Stimulated activated naive CD4-positive, alpha-beta T cell treated with Interleukin-2 at 50 U/mL for 16 hours (primary cell): ENCODE data around the gene SPTY2D1.
"Not testable (repeated sequence)": the region's sequence is repeated elsewhere in the genome, so short reads cannot be mapped to it uniquely, and the experiment has no call there.

Experiments used
- DNase-seq: peaks from one replicate; lab custom pipeline; 2025; lab: John Stamatoyannopoulos, UW

The SPTY2D1 gene, protein sequence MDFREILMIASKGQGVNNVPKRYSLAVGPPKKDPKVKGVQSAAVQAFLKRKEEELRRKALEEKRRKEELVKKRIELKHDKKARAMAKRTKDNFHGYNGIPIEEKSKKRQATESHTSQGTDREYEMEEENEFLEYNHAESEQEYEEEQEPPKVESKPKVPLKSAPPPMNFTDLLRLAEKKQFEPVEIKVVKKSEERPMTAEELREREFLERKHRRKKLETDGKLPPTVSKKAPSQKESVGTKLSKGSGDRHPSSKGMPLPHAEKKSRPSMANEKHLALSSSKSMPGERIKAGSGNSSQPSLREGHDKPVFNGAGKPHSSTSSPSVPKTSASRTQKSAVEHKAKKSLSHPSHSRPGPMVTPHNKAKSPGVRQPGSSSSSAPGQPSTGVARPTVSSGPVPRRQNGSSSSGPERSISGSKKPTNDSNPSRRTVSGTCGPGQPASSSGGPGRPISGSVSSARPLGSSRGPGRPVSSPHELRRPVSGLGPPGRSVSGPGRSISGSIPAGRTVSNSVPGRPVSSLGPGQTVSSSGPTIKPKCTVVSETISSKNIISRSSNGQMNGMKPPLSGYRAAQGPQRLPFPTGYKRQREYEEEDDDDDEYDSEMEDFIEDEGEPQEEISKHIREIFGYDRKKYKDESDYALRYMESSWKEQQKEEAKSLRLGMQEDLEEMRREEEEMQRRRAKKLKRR

DNA sequence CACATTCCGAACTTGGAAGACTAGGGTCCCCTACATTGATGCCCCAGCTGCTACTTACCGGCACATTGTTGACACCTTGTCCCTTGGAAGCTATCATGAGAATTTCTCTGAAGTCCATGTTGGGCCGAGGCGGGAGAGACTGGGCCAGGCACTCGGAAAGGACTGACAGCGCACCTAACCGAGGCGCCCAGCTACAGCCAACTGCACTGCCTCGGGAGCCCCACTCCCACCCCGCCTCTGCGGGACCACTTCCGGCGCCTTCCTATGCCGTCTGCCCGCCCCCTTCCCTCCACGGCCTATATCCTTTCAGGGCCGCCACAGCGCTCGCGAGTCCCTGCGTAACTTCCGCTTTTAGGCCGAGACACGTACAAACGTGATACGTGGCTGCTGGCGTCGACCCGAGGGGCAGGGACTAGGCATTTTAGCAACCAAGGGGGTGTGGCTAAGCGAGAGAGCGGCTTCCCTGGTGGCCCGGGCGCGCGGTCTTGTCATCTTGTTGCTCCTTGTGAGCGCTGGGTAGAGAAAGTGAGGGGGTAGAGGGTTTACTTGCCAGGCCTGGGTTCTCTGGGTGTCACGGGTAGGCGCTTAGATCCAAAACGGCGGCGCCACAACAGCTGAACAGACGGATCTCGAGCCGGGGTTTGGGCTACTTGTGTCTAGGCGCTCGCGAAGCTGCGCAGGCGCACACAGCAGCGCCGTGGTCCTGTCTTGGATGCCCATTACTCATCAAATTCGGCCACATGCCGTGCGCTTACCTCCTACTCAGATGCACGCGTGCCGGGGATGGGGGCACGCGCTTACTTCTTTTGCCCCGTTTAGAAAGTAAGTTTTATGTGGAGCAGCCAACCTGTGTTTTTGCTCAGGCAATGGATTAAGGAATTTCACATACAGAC, at the start of gene SPTY2D1:
Gene SPTY2D1, minus strand, starts transcription at position 203 of the 893 bp plus-strand sequence. Its CDS starts 85 bp downstream, at position 118.
- peak; percentile 98 for DNase-seq

DNA sequence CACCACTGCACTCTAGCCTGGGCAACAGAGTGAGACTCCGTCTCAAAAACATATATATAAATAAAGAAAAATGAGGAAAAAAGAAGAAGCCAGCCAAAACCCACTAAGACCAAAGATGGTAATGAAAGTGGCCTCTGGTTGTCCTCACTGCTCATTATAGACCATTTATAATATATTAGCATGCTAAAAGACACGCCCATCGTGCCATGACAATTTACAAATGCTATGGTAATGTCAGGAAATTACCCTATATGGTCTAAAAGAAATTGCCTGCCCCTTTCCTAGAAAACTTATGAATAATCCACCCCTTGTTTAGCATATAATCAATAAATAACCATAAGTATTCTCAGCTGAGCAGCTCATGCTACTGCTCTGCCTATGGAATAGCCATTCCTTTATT, 48.3 kb upstream of the SPTY2D1 start:
- no peak for DNase-seq

DNA sequence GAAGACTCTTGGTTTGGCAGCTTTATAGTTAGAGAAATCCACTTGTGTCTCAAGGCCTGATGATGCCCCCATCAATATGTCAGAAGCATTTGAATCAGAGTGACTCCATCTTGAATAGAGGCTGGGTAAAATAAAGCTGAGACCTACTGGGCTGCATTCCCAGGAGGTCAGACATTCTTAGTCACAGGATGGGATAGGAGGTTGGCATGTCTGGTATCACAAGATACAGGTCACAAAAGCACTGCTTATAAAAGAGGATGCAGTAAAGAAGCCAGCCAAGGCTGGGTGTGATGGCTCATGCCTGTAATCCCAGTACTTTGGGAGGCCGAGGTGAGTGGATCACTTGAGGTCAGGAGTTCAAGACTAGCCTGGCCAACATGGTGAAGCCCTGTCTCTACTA, 47.8 kb upstream of the SPTY2D1 start:
- DNase-seq: not testable (repeated sequence)

DNA sequence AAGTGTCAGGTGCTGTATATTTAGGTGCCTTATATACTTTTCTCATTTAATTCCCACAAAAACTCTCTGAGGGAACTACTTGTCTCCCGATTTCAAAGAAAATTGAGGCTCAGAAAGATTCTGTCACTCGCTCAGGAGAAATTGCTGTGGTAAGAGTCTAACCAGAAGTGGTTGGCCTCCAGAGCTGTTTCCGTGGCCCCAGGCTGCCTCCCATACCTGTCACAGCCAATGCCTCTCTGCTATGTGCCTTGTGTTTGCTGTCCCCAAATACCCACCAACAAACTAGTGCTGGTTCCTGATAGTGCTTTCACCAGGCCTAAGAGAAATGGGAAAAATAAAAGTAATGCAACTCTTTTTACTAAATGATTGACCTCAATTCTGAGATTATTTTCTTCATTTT, 43.4 kb upstream of the SPTY2D1 start:
- DNase-seq: no peak

DNA sequence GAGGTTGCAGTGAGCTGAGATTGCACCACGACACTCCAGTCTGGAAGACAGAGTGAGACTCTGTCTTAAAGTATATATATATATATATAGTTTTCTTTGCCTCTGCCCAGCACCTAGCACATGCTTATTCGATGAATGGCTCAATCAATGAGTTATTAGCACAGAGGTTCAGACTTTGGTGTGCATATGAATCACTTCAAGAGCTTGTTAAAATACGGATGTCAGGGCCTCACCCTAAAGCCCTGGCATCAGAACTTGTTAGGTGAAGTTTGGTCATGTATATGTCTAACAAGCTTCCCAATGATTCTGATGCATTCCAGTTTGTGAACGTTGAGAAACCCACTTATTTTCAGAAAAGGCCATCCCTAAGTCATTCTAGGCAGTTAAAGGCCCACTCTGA, 42.7 kb upstream of the SPTY2D1 start:
- no peak for DNase-seq

DNA sequence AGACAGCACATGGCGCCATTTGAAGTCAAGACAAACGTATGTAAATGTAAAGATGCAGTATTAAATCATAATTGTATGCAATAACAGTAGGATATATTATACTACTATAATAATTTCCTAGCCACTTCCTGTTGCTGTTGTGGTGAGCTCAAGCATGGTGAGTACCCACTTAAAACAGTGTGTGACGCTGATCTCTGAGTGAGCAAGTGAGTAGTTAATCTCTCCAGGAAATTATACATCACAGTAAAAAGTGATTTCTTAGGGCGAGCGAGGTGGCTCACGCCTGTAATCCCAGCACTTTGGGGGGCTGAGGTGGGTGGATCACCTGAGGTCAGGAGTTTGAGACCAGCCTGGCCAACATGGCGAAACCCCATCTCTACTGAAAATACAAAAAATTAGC, 38.1 kb upstream of the SPTY2D1 start:
- peak; percentile 8 for DNase-seq

DNA sequence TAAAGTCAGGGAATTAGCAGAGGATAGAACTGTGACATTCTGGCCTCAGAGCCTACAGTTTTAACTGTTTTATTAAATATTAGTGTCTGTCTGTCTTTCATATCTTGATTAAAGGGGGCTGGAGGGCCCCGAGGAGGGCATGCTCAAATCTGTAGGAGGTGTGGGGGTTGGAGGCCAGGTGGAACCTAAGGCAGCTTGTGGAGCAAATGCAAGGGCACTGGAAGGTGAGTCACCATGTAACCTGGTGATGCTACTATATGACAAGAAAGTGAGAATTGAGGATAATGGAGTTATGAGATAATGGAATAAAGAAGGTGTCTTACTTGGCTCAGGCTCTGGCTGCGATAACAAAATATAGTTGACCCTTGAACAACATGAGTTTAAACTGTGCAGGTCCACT, 37.1 kb upstream of the SPTY2D1 start:
- DNase-seq: peak; percentile 6

DNA sequence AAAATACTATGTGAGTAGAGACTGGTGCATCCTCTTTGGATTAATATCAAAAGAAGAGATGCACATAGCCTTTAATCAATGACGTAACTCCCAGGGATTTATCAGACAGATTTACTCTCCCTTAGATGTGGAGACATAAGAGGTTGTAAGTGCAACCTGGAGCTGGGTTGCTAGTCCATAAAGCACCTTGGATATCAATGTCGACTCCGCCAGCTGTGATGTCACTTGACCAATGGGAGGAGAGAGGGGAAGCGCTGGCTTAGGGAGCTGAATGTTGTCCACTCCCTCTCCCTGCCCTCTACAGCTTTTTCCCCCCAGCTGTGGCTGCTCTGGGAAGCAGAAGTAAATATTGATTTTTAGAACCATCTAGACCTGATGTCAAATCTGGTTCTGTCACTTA, 35.6 kb upstream of the SPTY2D1 start:
- DNase-seq: no peak

DNA sequence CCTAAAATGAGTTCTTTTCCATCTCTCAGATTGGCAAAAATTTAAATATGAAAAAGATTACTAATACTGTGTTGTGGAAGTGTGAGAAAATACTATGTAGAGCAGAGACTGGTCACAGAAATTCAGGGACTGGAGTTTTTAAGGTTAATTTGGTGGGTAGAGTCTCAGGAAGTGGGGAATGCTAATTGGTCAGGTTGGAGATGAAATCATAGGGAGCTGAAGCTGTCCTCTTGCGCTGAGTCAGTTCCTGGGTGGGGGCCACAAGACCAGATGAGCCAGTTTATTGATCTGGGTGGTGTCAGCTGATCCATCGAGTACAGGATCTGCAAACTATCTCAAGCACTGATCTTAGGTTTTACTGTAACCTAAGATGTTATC, 35.1 kb upstream of the SPTY2D1 start:
- DNase-seq: peak; percentile 10

DNA sequence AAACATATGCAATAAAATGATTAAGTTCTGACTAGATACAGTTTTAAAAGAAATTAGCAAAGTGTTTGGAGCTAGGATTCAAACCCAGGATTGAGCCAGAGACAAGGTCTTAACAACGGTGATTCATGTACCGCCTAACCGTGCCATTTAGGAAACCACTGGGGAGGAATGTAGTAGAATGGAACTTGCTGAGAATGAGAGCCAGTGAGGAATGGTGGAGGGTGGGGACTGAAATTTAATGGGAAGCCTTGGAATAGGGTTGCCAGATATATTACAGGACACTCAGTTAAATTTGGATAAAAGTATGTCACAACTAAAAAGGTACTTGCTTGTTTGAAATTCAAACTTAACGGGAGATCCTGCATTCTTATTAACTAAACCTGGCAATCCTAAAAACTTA, 34.0 kb upstream of the SPTY2D1 start:
- no peak for DNase-seq

DNA sequence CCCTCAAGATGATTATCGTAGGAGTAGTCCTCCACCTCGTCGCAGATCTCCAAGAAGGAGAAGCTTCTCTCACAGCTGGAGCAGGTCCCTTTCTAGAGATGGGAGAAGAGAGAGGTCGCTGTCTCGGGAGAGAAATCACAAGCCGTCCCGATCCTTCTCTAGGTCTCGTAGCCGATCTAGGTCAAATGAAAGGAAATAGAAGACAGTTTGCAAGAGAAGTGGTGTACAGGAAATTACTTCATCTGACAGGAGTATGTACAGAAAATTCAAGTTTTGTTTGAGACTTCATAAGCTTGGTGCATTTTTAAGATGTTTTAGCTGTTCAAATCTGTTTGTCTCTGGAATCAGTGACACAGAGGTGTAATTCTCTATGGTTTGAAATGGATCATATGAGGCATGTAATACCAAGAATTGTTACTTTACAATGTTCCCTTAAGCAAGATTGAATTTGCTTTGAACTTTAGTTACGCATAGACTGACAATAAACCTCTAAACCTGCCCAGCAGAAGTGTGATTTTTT, 31.3 kb upstream of the SPTY2D1 start:
- DNase-seq: not testable (repeated sequence)

DNA sequence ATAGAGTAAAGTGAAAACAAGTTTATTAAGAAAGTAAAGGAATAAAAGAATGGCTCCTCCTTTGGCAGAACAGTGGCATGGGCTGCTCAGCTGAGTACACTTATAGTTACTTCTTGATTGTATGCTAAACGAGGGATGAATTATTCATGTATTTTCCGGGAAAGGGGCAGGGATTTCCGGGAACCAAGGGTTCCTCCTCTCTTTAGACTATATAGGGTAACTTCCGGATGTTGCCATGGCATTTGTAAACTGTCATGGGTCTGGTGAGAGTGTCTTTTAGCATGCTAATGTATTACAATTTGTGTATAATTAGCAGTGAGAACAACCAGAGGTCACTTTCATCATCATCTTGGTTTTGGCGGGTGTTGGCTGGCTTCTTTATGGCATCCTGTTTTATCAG, 23.5 kb upstream of the SPTY2D1 start:
- DNase-seq: no peak

DNA sequence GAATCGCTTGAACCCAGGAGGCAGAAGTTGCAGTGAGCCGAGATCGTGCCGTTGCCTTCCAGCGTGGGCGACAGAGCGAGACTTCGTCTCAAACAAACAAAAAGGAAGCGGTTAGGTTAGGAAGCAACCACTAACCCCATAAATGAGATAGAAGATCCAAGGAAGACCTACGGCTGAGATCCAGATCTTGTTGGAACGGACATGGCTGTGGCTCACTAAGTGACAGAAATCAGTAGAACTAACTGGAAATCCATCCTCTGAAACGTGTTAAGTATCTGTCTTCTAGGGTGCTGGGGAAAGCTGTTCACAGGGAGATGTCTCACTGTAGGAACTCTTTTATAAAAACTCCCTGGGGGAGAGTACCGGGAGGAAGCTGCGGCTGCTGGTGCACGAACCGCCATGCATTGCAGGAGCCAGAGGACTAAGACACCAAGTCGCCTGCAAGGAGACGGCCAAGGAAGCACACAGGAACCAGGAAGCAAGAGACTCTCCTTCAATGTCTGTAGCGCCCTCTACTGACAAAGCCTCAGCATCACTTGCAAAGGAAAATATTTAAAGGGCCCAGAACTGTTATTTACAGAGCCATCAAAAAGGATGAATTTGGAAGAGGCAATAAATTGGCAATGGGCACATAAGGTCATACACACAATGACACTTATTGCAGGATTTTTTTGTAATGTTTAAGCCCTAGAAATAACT, 16.9 kb upstream of the SPTY2D1 start:
- peak; percentile 31 for DNase-seq

DNA sequence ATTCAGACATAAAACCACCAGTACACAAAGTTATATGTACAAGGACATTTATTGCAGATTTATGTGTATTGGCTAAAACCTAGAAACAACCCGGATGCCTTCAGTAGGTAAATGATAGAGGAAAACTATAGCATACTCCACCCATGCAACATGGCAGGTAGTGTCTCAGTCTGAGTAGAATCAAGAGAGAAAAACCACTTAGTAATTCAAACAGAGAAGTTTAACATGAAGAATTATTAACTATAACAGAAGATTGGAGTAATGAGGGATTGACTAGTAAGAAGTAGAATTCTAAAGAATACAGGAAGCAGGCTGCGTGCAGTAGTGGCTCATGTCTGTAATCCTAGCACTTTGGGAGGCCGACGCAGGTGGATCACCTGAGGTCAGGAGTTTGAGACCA, 16.2 kb upstream of the SPTY2D1 start:
- DNase-seq: no peak

DNA sequence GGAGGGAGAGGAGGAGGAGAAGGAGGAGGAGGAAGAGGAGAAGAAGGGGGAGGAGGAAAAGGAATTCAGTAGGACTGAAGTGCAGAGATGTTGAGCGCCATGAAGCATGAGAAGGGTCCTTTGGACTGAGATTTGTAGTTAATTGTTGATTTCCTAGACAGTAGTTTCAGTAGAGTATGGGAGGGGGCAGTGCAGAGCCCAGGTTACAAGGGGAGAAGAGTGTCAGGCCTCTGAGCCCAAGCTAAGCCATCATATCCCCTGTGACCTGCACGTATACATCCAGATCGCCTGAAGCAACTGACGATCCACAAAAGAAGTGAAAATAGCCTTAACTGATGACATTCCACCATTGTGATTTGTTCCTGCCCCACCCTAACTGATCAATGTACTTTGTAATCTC, 8.9 kb upstream of the SPTY2D1 start:
- DNase-seq: not testable (repeated sequence)

DNA sequence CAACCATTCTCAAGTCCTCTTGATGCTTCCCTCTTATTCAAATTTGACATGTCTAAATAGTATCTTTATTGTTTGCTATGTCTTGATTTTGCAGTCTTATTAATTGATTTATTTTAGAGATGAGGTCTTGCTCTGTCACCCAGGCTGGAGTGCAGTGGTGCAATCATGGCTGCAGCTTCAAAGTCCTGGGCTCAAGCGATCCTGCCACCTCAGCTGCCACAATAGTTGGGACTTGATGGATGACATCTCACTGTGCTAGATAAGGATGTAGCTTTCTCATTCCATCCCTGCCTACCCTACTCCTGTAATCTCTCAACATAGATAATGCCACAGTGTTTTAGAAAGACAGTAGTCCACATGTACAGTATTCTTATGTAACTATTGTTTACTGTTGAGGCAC, 7.5 kb upstream of the SPTY2D1 start:
- no peak for DNase-seq

DNA sequence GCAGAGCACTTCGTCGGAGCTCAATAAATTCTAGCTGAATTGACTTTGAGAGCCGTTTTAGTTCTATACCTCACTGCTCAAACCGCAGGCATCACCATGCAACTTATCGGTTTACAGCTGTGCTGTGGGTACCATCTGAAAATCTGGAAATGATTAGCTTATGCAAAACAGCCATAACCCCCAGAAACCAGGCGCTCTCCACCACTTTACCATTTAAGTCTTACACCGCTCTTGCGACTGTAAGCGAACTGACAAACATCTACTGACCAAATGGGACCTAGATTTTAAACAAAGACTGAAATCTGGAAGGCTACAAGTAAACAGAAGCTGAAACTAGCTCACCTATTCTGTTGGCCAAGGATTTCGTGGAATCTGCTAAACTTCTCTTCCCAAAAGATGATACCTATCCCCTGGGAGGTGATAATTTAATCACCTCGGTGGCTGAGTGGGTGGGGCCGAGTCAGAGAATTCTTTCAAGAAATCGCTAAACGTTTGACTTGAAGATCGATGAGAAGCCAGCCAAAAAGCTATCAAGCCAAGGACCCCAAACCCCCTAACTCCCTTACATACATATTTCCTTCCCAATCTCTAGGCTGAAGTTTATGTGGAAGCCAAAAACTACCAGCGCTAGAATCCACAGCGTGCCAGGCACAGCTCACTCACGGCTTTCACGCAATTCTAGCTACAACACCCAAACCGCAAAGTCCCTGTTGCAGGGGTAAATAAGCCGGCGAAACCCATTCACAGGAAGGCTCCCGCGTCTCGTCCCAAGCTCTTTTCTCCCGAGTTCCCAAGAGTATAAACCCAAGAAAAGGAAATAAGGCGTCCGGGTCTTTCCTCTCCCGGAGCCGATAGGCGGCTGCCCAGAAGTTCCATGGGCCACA, 644 bp downstream of the SPTY2D1 start:
- DNase-seq: peak; percentile 41

DNA sequence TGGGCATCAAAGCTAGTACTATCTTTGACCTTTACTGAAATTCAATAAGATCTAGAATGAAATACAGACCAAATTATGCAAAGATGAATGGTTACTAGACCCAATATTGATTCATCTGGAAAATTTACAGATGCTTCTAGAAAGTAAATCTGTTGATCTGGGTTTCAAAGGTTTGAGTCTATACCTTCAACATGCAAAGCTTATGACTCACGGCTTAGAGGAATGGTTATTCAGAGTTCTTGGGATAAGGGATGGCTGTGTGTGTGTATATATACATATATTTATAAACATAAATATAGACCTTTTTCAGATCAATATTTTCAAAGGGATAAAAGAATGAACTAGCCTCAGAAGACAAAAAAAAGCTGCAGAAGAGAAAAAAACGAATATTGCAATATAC, 1.3 kb downstream of the SPTY2D1 start:
- DNase-seq: no peak

DNA sequence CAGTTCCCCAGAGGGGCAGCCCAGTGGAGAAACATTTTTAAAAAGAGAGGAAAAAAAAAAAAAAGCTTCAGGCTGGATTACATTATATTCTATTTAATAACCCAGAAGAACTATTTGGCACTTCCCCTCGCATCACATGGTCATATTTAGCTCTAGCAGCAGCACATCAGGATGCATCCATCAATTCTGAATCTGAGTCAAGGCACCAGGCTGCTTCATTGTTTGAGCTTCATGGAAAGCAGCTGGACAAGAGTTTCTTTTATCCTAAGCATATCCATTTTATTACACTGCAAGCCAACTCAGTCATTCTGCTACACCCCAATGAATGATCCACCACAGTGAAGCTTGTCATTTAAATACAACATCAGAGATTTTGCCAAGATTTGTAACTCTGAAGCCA, 10.0 kb downstream of the SPTY2D1 start:
- DNase-seq: no peak

DNA sequence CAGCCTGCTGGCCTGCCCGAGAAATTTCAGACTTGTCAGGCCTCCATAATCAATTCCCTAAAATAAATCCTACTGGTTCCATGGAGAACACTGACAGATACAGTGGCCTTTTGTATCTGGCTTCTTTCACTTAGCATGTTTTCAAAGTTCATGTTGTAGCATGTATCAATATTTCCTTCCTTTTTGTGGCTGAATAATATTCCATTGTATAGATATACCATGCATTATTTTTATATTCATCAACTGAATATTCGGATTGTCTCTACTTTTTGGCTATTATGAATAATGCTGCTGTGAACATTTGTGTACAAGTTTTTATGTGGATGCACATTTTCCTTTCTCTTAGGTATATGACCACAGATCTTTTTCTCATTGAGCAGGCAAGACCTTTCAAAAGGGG, 10.4 kb downstream of the SPTY2D1 start:
- no peak for DNase-seq
